SK-N-SH treated with all-trans-retinoic acid at 6 μM for 48 hours (cell line): ENCODE data around the gene SOX8.

ENCODE experiments used
- ATAC-seq: fragments of 200-7000 bp; cut with Tn5 transposase; 3 replicates; pipeline ENCODE4 v1.9.1; 2020; ENCODE audit warnings: mild to moderate bottlenecking, moderate library complexity
- ARNTL ChIP-seq: fragments of 450-650 bp; formaldehyde crosslinking; IDR thresholded peaks from 2 replicates; pipeline ENCODE4 v1.5.0; 2020; ENCODE audit warnings: low read depth, mild to moderate bottlenecking, moderate library complexity, borderline replicate concordance
- BACH2 ChIP-seq: fragments of 250-450 bp; sonication (Bioruptor Pico); IDR thresholded peaks from 2 replicates; pipeline ENCODE4 v1.9.0; 2021; ENCODE audit warnings: mild to moderate bottlenecking, borderline replicate concordance
- CREB5 ChIP-seq: fragments of 250-450 bp; sonication (Bioruptor Pico); IDR thresholded peaks from 2 replicates; pipeline ENCODE4 v1.5.1; 2020; ENCODE audit warnings: low read depth, mild to moderate bottlenecking, moderate library complexity
- CSDC2 ChIP-seq: fragments of 250-450 bp; sonication (Bioruptor Pico); IDR thresholded peaks from 2 replicates; pipeline ENCODE4 v1.5.0; 2020; ENCODE audit warnings: mild to moderate bottlenecking, moderate library complexity
- CSRNP3 ChIP-seq: fragments of 250-450 bp; sonication (Bioruptor Pico); IDR thresholded peaks from 2 replicates; pipeline ENCODE4 v1.5.1; 2021; ENCODE audit warnings: mild to moderate bottlenecking, moderate library complexity
- ESRRG ChIP-seq: fragments of 250-450 bp; sonication (Bioruptor Pico); IDR thresholded peaks from 2 replicates; pipeline ENCODE4 v1.6.1; 2021; ENCODE audit warnings: mild to moderate bottlenecking
- GLIS3 ChIP-seq: fragments of 250-450 bp; sonication (Bioruptor Pico); IDR thresholded peaks from 2 replicates; pipeline ENCODE4 v1.5.0; 2020; ENCODE audit warnings: mild to moderate bottlenecking, moderate library complexity
- ISL1 ChIP-seq: fragments of 250-450 bp; sonication (Bioruptor Pico); IDR thresholded peaks from 2 replicates; pipeline ENCODE4 v2.1.2; 2022; ENCODE audit warnings: mild to moderate bottlenecking, moderate library complexity
- OSR1 ChIP-seq: fragments of 250-450 bp; sonication (Bioruptor Pico); IDR thresholded peaks from 2 replicates; pipeline ENCODE4 v1.8.0; 2022; ENCODE audit warnings: moderate library complexity, mild to moderate bottlenecking, inconsistent platforms
- PATZ1 ChIP-seq: fragments of 250-450 bp; sonication (Bioruptor Pico); IDR thresholded peaks from 2 replicates; pipeline ENCODE4 v1.8.0; 2020; ENCODE audit warnings: mild to moderate bottlenecking, moderate library complexity, borderline replicate concordance
- POU6F1 ChIP-seq: fragments of 250-450 bp; sonication (Bioruptor Pico); IDR thresholded peaks from 2 replicates; pipeline ENCODE4 v1.8.0; 2021; ENCODE audit warnings: low read depth, mild to moderate bottlenecking, moderate library complexity, borderline replicate concordance
- PPARA ChIP-seq: fragments of 250-450 bp; sonication (Bioruptor Pico); IDR thresholded peaks from 2 replicates; pipeline ENCODE4 v1.5.0; 2020; ENCODE audit warnings: mild to moderate bottlenecking, borderline replicate concordance
- RARB ChIP-seq: fragments of 250-450 bp; sonication (Bioruptor Pico); IDR thresholded peaks from 2 replicates; pipeline ENCODE4 v1.8.0; 2021; ENCODE audit warnings: mild to moderate bottlenecking, moderate library complexity
- SNAI2 ChIP-seq: fragments of 250-450 bp; sonication (Bioruptor Pico); IDR thresholded peaks from 2 replicates; pipeline ENCODE4 v1.5.0; 2020; ENCODE audit warnings: mild to moderate bottlenecking, moderate library complexity
- TCF4 ChIP-seq: fragments of 250-450 bp; sonication (Bioruptor Pico); IDR thresholded peaks from 2 replicates; pipeline ENCODE4 v1.8.0; 2021; ENCODE audit warnings: mild to moderate bottlenecking, moderate library complexity, borderline replicate concordance
- TOX ChIP-seq: fragments of 250-450 bp; sonication (Bioruptor Pico); IDR thresholded peaks from 2 replicates; pipeline ENCODE4 v1.8.0; 2021; ENCODE audit warnings: mild to moderate bottlenecking, moderate library complexity, borderline replicate concordance
- ZC3H10 ChIP-seq: fragments of 250-450 bp; sonication (Bioruptor Pico); IDR thresholded peaks from 2 replicates; pipeline ENCODE4 v1.5.1; 2021; ENCODE audit warnings: mild to moderate bottlenecking, moderate library complexity
- ZFP3 ChIP-seq: fragments of 250-450 bp; sonication (Bioruptor Pico); IDR thresholded peaks from 2 replicates; pipeline ENCODE4 v1.5.0; 2020; ENCODE audit warnings: mild to moderate bottlenecking, moderate library complexity
- ZFP30 ChIP-seq: fragments of 450-650 bp; formaldehyde crosslinking; IDR thresholded peaks from 2 replicates; pipeline ENCODE4 v1.5.0; 2022; ENCODE audit warnings: mild to moderate bottlenecking, moderate library complexity
- ZNF565 ChIP-seq: fragments of 450-650 bp; formaldehyde crosslinking; conservative IDR thresholded peaks from 2 replicates; pipeline ENCODE4 v1.5.0; 2020; ENCODE audit warnings: low read depth, mild to moderate bottlenecking, moderate library complexity
- ZNF8 ChIP-seq: fragments of 450-650 bp; formaldehyde crosslinking; IDR thresholded peaks from 2 replicates; pipeline ENCODE4 v1.5.0; 2020; ENCODE audit warnings: mild to moderate bottlenecking, moderate library complexity

SOX8 gene

GRCh38 chr16:934178-934577, 47.4 kb upstream of the SOX8 start (continued):
- no peak for TF ChIP-seq ARNTL

GRCh38 chr16:935684-936083, 45.9 kb upstream of the SOX8 start:
- TF ChIP-seq ZFP3 (CRISPR knock-in tag) (no peak), ZFP30 (CRISPR knock-in tag) (no peak), PPARA (CRISPR knock-in tag) (no peak), ZC3H10 (CRISPR knock-in tag) (no peak), GLIS3 (no peak), RARB (CRISPR knock-in tag) (no peak), SNAI2 (CRISPR knock-in tag) (no peak), POU6F1 (CRISPR knock-in tag) (no peak), PATZ1 (CRISPR knock-in tag) (no peak)
- no peak for ATAC-seq

GRCh38 chr16:937311-937710, 44.3 kb upstream of the SOX8 start:
- no peak for ATAC-seq
- TF ChIP-seq TCF4 (CRISPR knock-in tag) (no peak), CREB5 (no peak), ZC3H10 (CRISPR knock-in tag) (no peak), ZFP3 (CRISPR knock-in tag) (no peak), ZFP30 (CRISPR knock-in tag) (no peak), CSDC2 (CRISPR knock-in tag) (no peak), ZNF8 (CRISPR knock-in tag) (no peak), SNAI2 (CRISPR knock-in tag) (no peak), OSR1 (CRISPR knock-in tag) (no peak), POU6F1 (CRISPR knock-in tag) (no peak), PPARA (CRISPR knock-in tag) (no peak), RARB (CRISPR knock-in tag) (no peak), ZNF565 (CRISPR knock-in tag) (no peak), ISL1 (CRISPR knock-in tag) (no peak), TOX (no peak), ESRRG (CRISPR knock-in tag) (no peak), BACH2 (CRISPR knock-in tag) (no peak), CSRNP3 (CRISPR knock-in tag) (no peak), PATZ1 (CRISPR knock-in tag) (no peak)
- TF ChIP-seq, all 23 proteins: peak for 0
